OCI-LY1 (cell line): ENCODE measurements around the gene SCN1B.

Source experiments
- H2AFZ ChIP-seq: fragments of 200-600 bp; sonication (generic), shearing (Covaris generic); 2 replicates; pipeline ENCODE4 v1.6.0; 2014; ENCODE audit warnings: antibody characterized with exemption, mild to moderate bottlenecking, low read length
- H3F3A ChIP-seq: fragments of 200-600 bp; sonication (generic), shearing (Covaris generic); 2 replicates; pipeline ENCODE4 v1.6.0; 2014; ENCODE audit warnings: mild to moderate bottlenecking, antibody characterized with exemption, low read length, moderate library complexity; ENCODE audit not compliant: insufficient read depth
- H3K27ac ChIP-seq: fragments of 200-600 bp; sonication (generic); 2 replicates; pipeline ENCODE4 v1.5.1; 2014; ENCODE audit warnings: low read length, mixed run types, mild to moderate bottlenecking, low read depth; ENCODE audit not compliant: poor library complexity, severe bottlenecking
- H3K27me3 ChIP-seq: fragments of 200-600 bp; sonication (generic); 2 replicates; pipeline ENCODE4 v1.6.0; 2014; ENCODE audit warnings: antibody characterized with exemption, mild to moderate bottlenecking, low read length, moderate library complexity; ENCODE audit not compliant: insufficient read depth
- H3K36me3 ChIP-seq: fragments of 200-600 bp; sonication (generic); 2 replicates; pipeline ENCODE4 v1.6.1; 2014; ENCODE audit warnings: mild to moderate bottlenecking, antibody characterized with exemption, low read length, moderate library complexity, mixed read lengths; ENCODE audit not compliant: insufficient read depth
- H3K4me1 ChIP-seq: fragments of 200-600 bp; sonication (generic); 2 replicates; pipeline ENCODE4 v1.5.1; 2014; ENCODE audit warnings: mild to moderate bottlenecking, low read length, moderate library complexity; ENCODE audit not compliant: insufficient read depth, severe bottlenecking
- H3K4me2 ChIP-seq: fragments of 200-600 bp; sonication (generic), shearing (Covaris generic); 2 replicates; pipeline ENCODE4 v1.6.1; 2014; ENCODE audit warnings: low read length
- H3K4me3 ChIP-seq: fragments of 200-600 bp; sonication (generic); 2 replicates; pipeline ENCODE4 v1.5.1; 2014; ENCODE audit warnings: low read length, low read depth, mild to moderate bottlenecking, mixed read lengths; ENCODE audit not compliant: poor library complexity, severe bottlenecking
- H3K79me2 ChIP-seq: fragments of 200-600 bp; shearing (Covaris generic); 2 replicates; pipeline ENCODE4 v1.6.1; 2016; ENCODE audit warnings: mixed run types, low read length, mixed read lengths; ENCODE audit not compliant: insufficient read depth
- H3K9ac ChIP-seq: fragments of 200-600 bp; sonication (generic), shearing (Covaris generic); 2 replicates; pipeline ENCODE4 v1.6.1; 2014; ENCODE audit warnings: mild to moderate bottlenecking, low read length, mixed read lengths
- H3K9me2 ChIP-seq: fragments of 200-600 bp; sonication (generic), shearing (Covaris generic); 2 replicates; pipeline ENCODE4 v1.6.1; 2014; ENCODE audit warnings: low read depth, mild to moderate bottlenecking, low read length, mixed read lengths
- H3K9me3 ChIP-seq: fragments of 200-600 bp; shearing (Covaris generic); 2 replicates; pipeline ENCODE4 v1.6.1; 2014; ENCODE audit warnings: low read length, mixed read lengths
- H4K20me1 ChIP-seq: fragments of 200-600 bp; sonication (generic), shearing (Covaris generic); 2 replicates; pipeline ENCODE4 v1.6.0; 2016; ENCODE audit warnings: mild to moderate bottlenecking, low read length; ENCODE audit not compliant: insufficient read depth
- CTCF ChIP-seq: fragments of 200-600 bp; sonication (generic), shearing (Covaris generic); IDR thresholded peaks from 2 replicates; pipeline ENCODE4 v1.5.1; 2017; ENCODE audit warnings: mild to moderate bottlenecking, antibody characterized with exemption, low read length, moderate library complexity, mixed read lengths
- EZH2 ChIP-seq: fragments of 200-600 bp; sonication (generic), shearing (Covaris generic); IDR thresholded peaks from 2 replicates; pipeline ENCODE4 v1.8.0; 2017; ENCODE audit warnings: borderline replicate concordance, mixed run types, mild to moderate bottlenecking, antibody characterized with exemption, low read length, moderate library complexity, mixed read lengths

Gene SCN1B

DNA sequence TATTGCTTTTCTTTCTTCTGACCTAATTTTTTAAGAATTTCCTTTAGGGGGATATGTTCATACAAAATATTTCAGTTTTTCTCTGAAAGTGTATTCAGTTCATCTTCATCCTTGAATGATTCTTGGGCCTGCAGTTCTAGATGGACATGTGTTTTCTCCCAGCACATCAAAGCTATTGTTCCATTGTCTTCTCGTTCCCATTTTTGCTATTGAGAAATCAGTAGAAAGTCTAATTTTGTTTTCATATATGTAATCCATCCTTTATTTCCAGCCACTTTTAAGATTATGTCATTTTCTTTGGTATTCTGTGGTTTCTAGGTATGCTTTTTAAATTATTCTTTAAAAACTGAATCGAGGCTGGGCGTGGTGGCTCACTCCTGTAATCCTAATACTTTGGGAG is 46.0 kb upstream of the SCN1B start:
- no peaks in the 10 kb centered on the region for H3K4me1 ChIP-seq

GRCh38 chr19:34985249-34986022 is 44.8 kb upstream of the SCN1B start:
- Histone ChIP-seq H3K4me2 (no peak overlapping the region), H3K9me3 (no peaks in the 10 kb centered on the region), H4K20me1 (no peaks in the 10 kb centered on the region), H3K27me3 (peaks cover 9% of the 10 kb centered on the region), H2AFZ (no peak overlapping the region), H3K9ac (no peak overlapping the region), H3K79me2 (no peaks in the 10 kb centered on the region), H3K9me2 (no peaks in the 10 kb centered on the region), H3K4me1 (no peaks in the 10 kb centered on the region), H3F3A (no peaks in the 10 kb centered on the region), H3K4me3 (no peak overlapping the region), H3K36me3 (no peaks in the 10 kb centered on the region), H3K27ac (no peak overlapping the region)
- no peak for TF ChIP-seq EZH2
- TF ChIP-seq CTCF: no peak

More for the DNA sequence above, 46.0 kb upstream of the SCN1B start:
- Histone ChIP-seq H3F3A (no peaks in the 10 kb centered on the region), H3K9ac (no peak overlapping the region), H4K20me1 (no peaks in the 10 kb centered on the region), H3K79me2 (no peaks in the 10 kb centered on the region), H3K4me2 (no peak overlapping the region), H3K27me3 (peaks cover 9% of the 10 kb centered on the region), H3K27ac (no peak overlapping the region), H3K36me3 (no peaks in the 10 kb centered on the region), H2AFZ (no peak overlapping the region), H3K9me3 (no peaks in the 10 kb centered on the region), H3K9me2 (no peaks in the 10 kb centered on the region), H3K4me3 (no peak overlapping the region)
- no peak for TF ChIP-seq CTCF
- no peak for TF ChIP-seq EZH2

DNA sequence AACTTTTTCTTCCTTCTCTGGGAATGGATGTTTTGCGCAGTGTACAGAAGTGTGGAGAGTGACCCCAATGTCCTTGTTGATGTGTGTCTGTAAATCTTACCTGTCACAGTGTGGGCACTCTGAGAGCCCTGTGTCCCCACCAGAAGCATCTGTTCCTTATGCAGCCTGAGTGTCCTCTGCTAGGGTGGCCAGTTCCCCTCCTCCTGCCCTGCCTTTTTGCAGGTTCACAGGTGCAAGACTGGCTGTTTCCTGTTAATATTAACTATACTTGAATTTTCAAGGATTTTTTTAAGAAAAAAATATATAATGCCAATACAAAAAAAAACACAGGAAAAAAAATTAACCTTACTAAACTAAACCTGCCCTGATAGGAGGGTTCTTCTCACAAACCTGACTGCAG is 42.2 kb upstream of the SCN1B start:
- Histone ChIP-seq H2AFZ (no peak overlapping the region), H3K4me2 (no peak overlapping the region), H3K27ac (no peak overlapping the region), H4K20me1 (no peaks in the 10 kb centered on the region), H3K27me3 (peaks cover 24% of the 10 kb centered on the region), H3K9me3 (no peaks in the 10 kb centered on the region), H3K9ac (no peak overlapping the region), H3K4me3 (no peak overlapping the region), H3F3A (no peaks in the 10 kb centered on the region), H3K4me1 (no peaks in the 10 kb centered on the region), H3K9me2 (no peaks in the 10 kb centered on the region), H3K79me2 (no peaks in the 10 kb centered on the region), H3K36me3 (no peaks in the 10 kb centered on the region)
- TF ChIP-seq CTCF (no peak), EZH2 (no peak)
